K562 (cell line): Measurements from ENCODE around the gene PGPEP1. TPM values are rescaled to one million over a fixed set of nuclear protein-coding genes. Genes with fewer than 3 reads are reported as not detected.

Experiments
- BACH1 ChIP-seq: fragments of 200-800 bp; sonication (Bioruptor generic); IDR thresholded peaks from 2 replicates; pipeline ENCODE4 v1.6.1; 2016; ENCODE audit warnings: missing genetic modification characterization, missing compliant biosample characterization
- CBX3 ChIP-seq, 2 experiments: IDR thresholded peaks; 1 replicate in 1 of 2; 2 replicates in 1 of 2; pipeline ENCODE4 v1.6.1; 2012; ENCODE audit warnings: inconsistent platforms in 2 of 2, low read length in 2 of 2, borderline replicate concordance in 1 of 2, control low read depth in 1 of 2
- GATA2 ChIP-seq: sonication (generic); formaldehyde crosslinking; IDR thresholded peaks from 2 replicates; pipeline ENCODE4 v1.4.0; 2020; ENCODE audit warnings: mild to moderate bottlenecking, missing genetic modification reagents
- HOXB6 ChIP-seq: fragments of 250-450 bp; sonication (Bioruptor Pico); IDR thresholded peaks from 2 replicates; pipeline ENCODE4 v1.5.1; 2022; ENCODE audit warnings: mild to moderate bottlenecking, borderline replicate concordance
- MAFF ChIP-seq: IDR thresholded peaks from 2 replicates; pipeline ENCODE4 v1.6.1; 2012; ENCODE audit warnings: low read length, improper control_type of control experiment
- SMARCA5 ChIP-seq: fragments of 450-650 bp; IDR thresholded peaks from 2 replicates; pipeline ENCODE4 v1.6.1; 2016
- TSC22D4 ChIP-seq: fragments of 450-650 bp; IDR thresholded peaks from 2 replicates; pipeline ENCODE4 v1.6.1; 2016; ENCODE audit warnings: missing genetic modification characterization, missing biosample characterization, control low read depth
- polyA plus RNA-seq, 8 experiments: library from polyadenylated mRNA; depleted of rRNA in 4 of 8; stranded (reverse) in 5 of 8; unstranded in 3 of 8; fragments of >200 nt; fragmentation: Nextera tagmentation in 2 of 8; fragmentation: Illumina TruSeq in 1 of 8; extraction: Ambion mirVana in 2 of 8; extraction: Trizol in 1 of 8; gene quantifications; 2 replicates each; pipeline versions ENCODE4 v1.2.1 to v1.2.3, GENCODE V29; 2011 to 2014; ENCODE audit warnings: inconsistent platforms in 1 of 8, missing spikeins in 1 of 8
- total RNA-seq, 7 experiments: library from RNA; depleted of rRNA in 6 of 7; stranded (reverse); fragments of >200 nt in 6 of 7; fragmentation: Illumina TruSeq in 2 of 7; extraction: Trizol in 2 of 7; gene quantifications; 2 replicates each; pipeline versions ENCODE4 v1.2.1 to v1.2.3, GENCODE V29; 2011 to 2021; ENCODE audit warnings: low replicate concordance in 1 of 7
- TF ChIP-seq, protein P1 (sequence below), 2 experiments: fragments of 450-650 bp; formaldehyde crosslinking in 1 of 2; IDR thresholded peaks; 2 replicates each; pipeline versions ENCODE4 v1.4.0 to v1.6.1; 2014 to 2020; ENCODE audit warnings: mild to moderate bottlenecking in 2 of 2, borderline replicate concordance in 1 of 2, low read depth in 1 of 2
- TF ChIP-seq, protein P2 (sequence below), 2 experiments: IDR thresholded peaks; 2 replicates each; pipeline ENCODE4 v1.6.1; 2012; ENCODE audit warnings: improper control_type of control experiment in 2 of 2, low read depth in 2 of 2, low read length in 2 of 2, borderline replicate concordance in 1 of 2
- TF ChIP-seq, protein P3 (sequence below): fragments of 450-650 bp; IDR thresholded peaks from 2 replicates; pipeline ENCODE4 v1.6.1; 2017; ENCODE audit warnings: antibody characterized with exemption, mild to moderate bottlenecking
- TF ChIP-seq, protein P4 (sequence below): sonication (generic); formaldehyde crosslinking; IDR thresholded peaks from 2 replicates; pipeline ENCODE4 v1.9.0; 2022; ENCODE audit warnings: mild to moderate bottlenecking, missing genetic modification reagents

PGPEP1 gene
- total and polyA plus RNA-seq, 9 of the 15 experiments (the other 6 are each of a cell fraction or from before 2014, with no cell fraction given): 10.0 to 69.6 (median 33.5) TPM

DNA sequence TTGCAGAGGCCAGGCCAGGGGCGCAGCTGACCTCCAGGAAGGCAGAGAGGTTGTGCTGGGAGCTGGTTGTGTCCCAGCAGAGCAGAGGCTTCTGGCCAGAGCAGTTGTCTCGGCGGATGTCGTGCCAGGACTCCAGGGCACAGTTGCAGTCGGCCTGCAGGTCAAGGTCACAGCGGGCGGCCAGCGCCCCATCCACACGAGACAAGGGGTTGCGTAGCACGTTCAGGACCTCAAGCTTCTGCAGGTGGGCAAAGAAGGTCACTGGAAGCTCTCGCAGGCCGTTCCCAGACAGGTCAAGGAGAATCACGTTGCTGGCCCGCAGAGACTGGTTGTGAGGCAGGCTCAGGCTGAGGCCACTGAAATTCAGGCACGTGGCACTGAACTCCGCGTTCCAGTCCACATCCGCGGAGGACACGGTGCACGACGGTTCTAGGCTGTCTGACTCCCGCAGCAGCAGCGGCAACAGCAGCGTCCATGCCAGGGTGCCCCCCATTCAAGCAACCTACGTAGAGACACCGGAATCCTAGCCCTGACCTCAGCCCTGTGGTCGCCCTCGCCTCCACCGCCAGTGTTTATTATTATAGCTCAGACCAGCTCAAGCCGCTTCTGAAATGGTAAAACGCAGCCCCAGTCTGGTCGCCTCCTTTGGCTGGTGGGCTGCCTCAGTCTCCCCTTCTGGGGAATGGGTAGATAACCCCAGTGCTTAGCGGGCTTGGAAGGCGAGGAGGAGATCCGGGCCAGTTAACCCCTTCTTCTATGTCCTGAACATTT, 56.3 kb downstream of the PGPEP1 start (continued):
- TF ChIP-seq, protein P1, sequence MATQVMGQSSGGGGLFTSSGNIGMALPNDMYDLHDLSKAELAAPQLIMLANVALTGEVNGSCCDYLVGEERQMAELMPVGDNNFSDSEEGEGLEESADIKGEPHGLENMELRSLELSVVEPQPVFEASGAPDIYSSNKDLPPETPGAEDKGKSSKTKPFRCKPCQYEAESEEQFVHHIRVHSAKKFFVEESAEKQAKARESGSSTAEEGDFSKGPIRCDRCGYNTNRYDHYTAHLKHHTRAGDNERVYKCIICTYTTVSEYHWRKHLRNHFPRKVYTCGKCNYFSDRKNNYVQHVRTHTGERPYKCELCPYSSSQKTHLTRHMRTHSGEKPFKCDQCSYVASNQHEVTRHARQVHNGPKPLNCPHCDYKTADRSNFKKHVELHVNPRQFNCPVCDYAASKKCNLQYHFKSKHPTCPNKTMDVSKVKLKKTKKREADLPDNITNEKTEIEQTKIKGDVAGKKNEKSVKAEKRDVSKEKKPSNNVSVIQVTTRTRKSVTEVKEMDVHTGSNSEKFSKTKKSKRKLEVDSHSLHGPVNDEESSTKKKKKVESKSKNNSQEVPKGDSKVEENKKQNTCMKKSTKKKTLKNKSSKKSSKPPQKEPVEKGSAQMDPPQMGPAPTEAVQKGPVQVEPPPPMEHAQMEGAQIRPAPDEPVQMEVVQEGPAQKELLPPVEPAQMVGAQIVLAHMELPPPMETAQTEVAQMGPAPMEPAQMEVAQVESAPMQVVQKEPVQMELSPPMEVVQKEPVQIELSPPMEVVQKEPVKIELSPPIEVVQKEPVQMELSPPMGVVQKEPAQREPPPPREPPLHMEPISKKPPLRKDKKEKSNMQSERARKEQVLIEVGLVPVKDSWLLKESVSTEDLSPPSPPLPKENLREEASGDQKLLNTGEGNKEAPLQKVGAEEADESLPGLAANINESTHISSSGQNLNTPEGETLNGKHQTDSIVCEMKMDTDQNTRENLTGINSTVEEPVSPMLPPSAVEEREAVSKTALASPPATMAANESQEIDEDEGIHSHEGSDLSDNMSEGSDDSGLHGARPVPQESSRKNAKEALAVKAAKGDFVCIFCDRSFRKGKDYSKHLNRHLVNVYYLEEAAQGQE (IDR thresholded peaks at IDR 0.05; ENCODE audit: borderline replicate concordance): 0 out of 2 replicates have a peak, but pooled peaks have one; percentile 9
- TF ChIP-seq, protein P1 (CRISPR knock-in tag; IDR thresholded peaks at IDR 0.05; ENCODE audit: low read depth): no peak
- TF ChIP-seq, protein P2, sequence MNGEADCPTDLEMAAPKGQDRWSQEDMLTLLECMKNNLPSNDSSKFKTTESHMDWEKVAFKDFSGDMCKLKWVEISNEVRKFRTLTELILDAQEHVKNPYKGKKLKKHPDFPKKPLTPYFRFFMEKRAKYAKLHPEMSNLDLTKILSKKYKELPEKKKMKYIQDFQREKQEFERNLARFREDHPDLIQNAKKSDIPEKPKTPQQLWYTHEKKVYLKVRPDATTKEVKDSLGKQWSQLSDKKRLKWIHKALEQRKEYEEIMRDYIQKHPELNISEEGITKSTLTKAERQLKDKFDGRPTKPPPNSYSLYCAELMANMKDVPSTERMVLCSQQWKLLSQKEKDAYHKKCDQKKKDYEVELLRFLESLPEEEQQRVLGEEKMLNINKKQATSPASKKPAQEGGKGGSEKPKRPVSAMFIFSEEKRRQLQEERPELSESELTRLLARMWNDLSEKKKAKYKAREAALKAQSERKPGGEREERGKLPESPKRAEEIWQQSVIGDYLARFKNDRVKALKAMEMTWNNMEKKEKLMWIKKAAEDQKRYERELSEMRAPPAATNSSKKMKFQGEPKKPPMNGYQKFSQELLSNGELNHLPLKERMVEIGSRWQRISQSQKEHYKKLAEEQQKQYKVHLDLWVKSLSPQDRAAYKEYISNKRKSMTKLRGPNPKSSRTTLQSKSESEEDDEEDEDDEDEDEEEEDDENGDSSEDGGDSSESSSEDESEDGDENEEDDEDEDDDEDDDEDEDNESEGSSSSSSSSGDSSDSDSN (IDR thresholded peaks at IDR 0.05; ENCODE audit: borderline replicate concordance in 1 of 2, low read depth in 2 of 2, low read length in 2 of 2): no peak
- TF ChIP-seq GATA2 (CRISPR knock-in tag): no peak
- peak; percentile 93 for TF ChIP-seq SMARCA5
- no peak for TF ChIP-seq TSC22D4 (tag)
- no peak for TF ChIP-seq MAFF
- TF ChIP-seq CBX3 (IDR thresholded peaks at IDR 0.05; ENCODE audit: borderline replicate concordance in 1 of 2, low read length in 2 of 2): no peak
- no peak for TF ChIP-seq BACH1
- TF ChIP-seq, protein P3, sequence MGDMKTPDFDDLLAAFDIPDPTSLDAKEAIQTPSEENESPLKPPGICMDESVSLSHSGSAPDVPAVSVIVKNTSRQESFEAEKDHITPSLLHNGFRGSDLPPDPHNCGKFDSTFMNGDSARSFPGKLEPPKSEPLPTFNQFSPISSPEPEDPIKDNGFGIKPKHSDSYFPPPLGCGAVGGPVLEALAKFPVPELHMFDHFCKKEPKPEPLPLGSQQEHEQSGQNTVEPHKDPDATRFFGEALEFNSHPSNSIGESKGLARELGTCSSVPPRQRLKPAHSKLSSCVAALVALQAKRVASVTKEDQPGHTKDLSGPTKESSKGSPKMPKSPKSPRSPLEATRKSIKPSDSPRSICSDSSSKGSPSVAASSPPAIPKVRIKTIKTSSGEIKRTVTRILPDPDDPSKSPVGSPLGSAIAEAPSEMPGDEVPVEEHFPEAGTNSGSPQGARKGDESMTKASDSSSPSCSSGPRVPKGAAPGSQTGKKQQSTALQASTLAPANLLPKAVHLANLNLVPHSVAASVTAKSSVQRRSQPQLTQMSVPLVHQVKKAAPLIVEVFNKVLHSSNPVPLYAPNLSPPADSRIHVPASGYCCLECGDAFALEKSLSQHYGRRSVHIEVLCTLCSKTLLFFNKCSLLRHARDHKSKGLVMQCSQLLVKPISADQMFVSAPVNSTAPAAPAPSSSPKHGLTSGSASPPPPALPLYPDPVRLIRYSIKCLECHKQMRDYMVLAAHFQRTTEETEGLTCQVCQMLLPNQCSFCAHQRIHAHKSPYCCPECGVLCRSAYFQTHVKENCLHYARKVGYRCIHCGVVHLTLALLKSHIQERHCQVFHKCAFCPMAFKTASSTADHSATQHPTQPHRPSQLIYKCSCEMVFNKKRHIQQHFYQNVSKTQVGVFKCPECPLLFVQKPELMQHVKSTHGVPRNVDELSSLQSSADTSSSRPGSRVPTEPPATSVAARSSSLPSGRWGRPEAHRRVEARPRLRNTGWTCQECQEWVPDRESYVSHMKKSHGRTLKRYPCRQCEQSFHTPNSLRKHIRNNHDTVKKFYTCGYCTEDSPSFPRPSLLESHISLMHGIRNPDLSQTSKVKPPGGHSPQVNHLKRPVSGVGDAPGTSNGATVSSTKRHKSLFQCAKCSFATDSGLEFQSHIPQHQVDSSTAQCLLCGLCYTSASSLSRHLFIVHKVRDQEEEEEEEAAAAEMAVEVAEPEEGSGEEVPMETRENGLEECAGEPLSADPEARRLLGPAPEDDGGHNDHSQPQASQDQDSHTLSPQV: no peak
- TF ChIP-seq HOXB6 (CRISPR knock-in tag): no peak
- TF ChIP-seq, protein P4, sequence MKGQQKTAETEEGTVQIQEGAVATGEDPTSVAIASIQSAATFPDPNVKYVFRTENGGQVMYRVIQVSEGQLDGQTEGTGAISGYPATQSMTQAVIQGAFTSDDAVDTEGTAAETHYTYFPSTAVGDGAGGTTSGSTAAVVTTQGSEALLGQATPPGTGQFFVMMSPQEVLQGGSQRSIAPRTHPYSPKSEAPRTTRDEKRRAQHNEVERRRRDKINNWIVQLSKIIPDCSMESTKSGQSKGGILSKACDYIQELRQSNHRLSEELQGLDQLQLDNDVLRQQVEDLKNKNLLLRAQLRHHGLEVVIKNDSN (CRISPR knock-in tag): no peak
